ENCODE data around the gene NKD2. TPM values are rescaled to one million over a fixed set of nuclear protein-coding genes. Genes with fewer than 3 reads are reported as not detected.
"Not testable (repeated sequence)": the region's sequence is repeated elsewhere in the genome, so short reads cannot be mapped to it uniquely, and the experiment has no call there.

NKD2 gene, protein sequence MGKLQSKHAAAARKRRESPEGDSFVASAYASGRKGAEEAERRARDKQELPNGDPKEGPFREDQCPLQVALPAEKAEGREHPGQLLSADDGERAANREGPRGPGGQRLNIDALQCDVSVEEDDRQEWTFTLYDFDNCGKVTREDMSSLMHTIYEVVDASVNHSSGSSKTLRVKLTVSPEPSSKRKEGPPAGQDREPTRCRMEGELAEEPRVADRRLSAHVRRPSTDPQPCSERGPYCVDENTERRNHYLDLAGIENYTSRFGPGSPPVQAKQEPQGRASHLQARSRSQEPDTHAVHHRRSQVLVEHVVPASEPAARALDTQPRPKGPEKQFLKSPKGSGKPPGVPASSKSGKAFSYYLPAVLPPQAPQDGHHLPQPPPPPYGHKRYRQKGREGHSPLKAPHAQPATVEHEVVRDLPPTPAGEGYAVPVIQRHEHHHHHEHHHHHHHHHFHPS
- under 0.01 TPM for total RNA-seq

DNA sequence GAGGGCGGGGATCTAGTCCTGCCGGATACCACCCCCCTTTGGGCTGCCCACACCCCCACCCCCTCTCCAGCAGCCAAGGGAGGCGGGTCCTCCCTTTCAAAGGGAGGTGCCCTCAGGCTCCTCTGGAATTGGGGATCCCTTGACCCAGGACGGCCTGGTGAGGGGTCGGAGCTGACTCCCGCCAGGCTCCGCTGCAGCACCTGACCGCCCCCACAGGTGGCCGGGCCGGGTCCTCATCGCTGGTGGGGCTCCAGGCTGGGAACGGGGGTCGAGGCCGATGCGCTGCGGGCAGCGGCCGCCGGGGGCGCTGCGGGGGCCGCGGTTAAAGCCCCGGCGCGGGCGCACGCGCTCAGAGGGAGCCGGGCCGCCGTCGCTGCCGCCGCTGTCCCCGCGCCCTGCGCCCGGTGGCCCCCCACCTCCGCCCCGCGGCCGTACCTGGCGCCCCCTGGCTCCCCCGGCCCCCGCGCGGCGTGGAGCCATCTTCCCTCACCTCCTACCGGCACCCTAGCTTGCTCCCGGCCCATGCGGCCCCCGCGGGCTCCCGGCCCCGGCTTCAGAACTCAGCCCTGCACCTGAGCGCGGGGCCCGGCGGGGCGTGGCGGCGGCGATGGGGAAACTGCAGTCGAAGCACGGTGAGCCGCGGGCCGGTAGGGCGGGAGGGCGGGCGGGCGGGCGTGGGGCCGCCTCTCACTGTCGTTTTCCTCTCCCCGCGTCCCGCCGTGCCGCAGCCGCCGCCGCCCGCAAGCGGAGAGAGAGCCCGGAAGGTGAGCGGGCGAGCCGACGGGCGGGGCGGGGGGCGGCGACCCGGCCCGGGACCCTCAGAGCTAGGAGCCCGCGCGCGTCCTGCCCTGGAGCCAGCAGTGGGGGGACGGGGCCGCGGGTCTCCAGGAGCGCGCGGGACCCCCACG is at the start of gene NKD2:
Gene NKD2, plus strand, starts transcription at position 352 of the 908 bp plus-strand sequence. Its CDS starts 256 bp downstream, at position 608.
- peak in 2 of 3 donors; percentile 25 to 50 for DNase-seq (ENCODE audit: low read depth in 2 of 3, low spot score in 2 of 3)

DNA sequence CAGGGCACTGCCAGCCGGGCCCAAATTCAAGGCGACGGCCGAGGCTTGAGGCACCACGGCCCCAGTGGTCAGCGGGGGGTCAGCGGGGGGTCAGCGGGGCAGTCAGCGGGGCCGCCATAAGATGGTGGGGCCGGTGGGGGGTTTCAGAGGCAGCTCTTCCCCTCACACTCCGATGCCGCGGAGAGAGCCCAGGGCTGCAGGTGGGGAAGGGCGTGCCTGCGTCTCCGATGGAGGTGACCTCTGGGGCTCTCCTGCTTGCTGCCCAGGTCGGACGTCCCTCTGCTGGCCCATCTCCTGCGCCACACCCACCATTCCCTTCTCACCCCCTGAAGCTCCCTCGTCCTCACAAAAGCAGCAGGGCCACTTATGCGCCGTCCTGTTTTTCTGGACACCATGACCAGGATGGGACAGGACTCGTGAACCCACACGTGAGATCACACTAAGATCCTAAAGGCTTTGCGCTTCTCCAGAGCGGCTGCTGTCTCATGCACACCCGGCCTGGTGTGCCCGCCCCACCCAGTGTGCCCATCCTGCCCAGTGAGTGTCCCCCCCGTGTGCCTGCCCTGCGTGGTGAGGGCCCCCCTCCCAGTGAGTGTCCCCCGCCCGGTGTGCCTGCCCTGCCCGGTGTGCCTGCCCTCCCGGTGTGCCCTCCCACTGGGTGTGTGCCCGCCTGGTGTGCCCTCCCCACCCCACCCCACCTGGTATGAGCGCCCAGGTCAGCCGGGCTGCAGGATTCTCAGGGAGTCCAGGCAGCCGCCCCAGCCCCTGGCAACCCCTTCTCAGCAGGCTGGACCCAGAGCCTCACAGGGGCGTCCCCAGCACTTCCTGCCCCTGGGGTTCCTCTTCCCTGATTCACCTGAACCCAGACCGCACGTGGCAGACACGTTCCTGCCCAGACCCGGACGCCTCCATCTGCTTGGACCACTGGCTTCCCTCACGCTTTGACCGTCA is 48.7 kb upstream of the NKD2 start:
- DNase-seq (ENCODE audit: low read depth in 2 of 3, low spot score in 2 of 3): no peak

DNA sequence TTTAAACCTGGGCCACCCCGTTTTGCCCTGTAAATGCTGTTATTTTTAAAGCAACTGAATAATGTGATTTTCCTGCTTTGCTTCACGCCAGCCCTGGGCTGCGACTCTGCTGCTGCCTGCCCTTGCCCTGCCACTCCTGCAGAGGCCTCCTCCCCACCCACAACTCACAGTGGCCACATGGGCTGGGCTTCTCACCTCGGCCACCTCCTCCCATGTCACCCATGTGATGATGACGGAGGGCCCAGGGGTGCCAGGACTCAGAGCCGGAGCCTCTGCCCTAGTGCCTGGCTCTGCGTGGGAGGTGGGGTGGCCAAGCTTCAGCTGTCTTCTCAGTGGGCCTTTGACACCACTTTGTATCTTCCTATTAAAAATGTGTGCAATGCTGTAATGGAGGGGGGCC is 48.1 kb upstream of the NKD2 start:
- no peak for DNase-seq (ENCODE audit: low read depth in 2 of 3, low spot score in 2 of 3)

DNA sequence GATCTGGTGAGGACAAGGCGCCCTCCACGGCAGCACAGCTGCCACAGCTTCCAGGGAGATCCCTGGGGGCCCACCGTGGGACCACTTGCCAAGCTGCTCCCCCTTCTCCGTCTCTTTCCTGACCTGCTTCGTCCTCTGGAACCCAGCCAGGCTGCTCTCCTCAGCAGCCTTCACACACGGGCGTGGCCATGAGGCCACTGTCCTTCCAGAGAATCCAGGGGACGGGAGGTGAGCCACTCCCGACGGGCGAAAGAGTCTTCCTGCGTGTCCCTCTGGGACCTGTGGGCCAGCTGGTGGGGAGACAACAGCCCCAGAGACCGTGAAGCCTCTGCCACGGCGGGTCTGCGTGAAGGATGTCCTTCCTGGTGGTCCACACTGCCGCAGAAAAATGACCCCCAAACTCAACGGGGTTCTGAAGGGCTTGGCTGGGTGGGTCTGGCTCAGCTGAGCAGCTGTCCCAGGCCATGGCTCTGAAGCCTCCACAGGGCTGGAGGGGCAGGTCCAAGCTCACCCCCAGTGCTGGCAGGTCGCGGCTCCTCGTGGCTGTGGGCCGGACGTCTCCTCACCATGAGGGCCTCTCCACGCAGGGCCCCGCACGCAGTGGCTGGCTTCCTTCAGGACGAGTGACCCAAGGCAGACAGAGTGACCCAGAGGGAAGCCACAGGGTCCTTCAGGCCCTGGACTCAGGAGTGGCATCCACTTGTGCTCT is 47.4 kb upstream of the NKD2 start:
- DNase-seq (ENCODE audit: low read depth in 2 of 3, low spot score in 2 of 3): no peak

DNA sequence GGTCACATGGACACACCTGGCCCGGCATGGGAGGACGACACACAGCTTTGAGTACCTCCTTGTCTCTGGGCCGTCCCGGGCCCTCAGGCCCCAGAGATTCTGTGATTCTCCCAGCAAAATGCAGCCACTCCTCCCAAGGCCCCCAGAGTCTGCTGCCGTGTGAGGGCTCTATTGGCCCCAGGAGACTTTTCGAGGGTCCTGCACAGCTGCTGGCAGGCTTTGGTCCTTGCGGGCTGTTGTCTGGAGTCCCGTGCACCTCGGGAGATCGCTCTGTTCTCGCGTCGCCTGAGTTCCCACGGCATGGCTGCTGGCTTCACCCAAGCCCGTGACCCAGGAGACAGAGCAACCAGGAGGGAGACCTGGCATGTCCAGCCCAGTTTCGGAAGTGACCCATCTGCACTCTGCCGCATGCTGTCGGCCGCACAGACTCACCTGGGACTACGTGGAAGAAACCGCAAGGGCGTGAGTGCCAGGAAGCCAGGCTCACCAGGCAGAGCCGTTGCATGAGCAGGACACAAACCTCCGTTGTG is 46.8 kb upstream of the NKD2 start:
- no peak for DNase-seq (ENCODE audit: low read depth in 2 of 3, low spot score in 2 of 3)

DNA sequence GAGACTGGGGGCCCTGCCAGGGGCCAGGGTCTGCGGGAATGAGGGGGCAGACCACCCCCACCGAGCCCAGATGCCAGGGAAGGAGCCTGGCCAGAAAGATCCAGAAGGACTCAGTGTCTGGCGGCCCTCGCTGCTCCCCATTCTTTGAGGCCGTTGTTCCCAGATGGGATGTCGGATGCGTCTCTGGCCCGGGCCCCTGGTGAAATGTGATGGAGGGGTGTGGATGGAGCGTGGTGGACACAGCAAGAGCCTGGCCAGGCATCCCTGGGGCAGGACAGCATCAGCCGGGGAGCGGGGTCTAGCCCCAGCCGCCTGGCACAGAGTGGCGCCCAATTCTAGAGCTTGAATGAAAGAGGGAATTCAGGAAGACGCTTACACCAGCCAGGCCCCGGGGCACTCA is 46.2 kb upstream of the NKD2 start:
- DNase-seq (ENCODE audit: low read depth in 2 of 3, low spot score in 2 of 3): no peak

DNA sequence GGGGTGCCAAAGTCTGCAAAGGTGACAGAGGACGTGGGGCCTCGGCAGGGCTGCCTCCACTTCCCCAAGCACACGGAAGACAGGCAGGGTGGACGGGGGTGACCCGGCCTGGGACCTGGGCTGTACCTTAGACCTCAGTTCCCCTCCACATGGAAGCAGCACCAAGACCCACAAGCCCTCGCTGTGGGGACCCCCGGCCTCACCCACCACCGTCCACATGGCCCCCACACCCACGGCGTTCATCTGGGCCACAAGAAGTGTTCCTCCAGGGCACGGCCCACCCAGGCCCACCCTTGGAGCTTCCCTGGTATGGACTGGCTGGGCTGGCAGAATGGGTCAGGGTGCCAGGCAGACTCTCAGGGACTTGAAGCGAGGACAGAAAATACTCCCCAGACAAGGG is 45.8 kb upstream of the NKD2 start:
- no peak for DNase-seq (ENCODE audit: low read depth in 2 of 3, low spot score in 2 of 3)

DNA sequence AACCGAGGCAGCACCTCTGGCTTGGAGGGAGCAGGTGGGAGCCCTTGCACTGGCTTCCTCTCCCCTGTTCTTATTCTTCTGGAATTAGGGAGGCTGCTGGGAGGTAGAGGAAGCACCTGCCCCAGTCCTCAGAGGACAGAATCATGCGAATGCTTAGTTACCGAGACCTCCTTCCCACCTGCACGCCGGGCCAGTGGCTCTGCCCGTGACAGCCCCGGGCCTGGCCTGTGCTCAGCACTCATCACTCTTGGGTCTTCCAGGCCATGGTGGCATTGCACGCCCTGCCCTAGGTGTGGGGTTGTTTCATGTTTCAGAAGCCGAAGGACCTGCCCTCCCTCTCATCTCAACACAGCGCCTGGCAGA is 45.3 kb upstream of the NKD2 start:
- DNase-seq (ENCODE audit: low read depth in 2 of 3, low spot score in 2 of 3): no peak

DNA sequence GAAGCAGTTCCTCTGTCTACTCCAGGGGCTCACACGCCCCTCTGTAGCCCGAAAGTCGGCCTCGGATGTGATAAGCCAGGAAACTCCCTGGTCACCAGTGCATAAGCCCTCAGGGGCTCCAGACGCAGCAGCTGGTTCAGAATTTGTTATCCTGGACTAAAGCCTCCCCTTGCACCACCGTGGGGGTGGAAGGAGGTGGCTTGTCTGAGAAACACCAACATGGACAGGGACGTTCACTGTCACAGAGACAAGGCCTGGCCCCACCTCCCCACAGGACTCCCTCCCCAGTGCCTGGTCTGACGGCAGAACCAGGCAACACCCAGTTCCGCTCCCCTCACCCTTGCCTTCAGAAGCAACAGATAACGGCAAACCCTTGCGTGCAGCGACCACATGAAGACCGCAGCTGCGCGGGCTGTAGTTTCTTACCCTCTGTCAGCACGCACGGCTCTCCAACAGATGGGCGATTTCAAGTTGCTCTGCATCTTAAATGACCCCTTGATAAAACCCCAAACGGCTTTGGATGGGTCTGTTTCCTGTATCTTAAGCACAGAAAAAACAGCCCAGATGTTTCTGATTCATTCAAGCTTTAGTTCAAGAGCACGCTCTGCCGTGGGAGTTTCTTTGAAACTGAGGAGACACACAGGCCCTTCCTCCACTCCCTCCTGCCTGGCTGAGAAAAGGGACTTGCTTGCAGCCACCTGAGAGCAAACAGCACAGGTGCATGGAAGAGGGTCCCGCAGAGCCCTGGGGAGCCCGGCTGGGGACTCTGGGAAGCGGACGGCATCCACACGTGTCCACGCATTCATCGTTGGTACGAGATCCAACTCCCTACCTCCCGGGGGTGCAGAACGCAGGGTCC is 44.7 kb upstream of the NKD2 start:
- DNase-seq (ENCODE audit: low read depth in 2 of 3, low spot score in 2 of 3): peak in 2 of 3 donors; percentile 12 to 35

DNA sequence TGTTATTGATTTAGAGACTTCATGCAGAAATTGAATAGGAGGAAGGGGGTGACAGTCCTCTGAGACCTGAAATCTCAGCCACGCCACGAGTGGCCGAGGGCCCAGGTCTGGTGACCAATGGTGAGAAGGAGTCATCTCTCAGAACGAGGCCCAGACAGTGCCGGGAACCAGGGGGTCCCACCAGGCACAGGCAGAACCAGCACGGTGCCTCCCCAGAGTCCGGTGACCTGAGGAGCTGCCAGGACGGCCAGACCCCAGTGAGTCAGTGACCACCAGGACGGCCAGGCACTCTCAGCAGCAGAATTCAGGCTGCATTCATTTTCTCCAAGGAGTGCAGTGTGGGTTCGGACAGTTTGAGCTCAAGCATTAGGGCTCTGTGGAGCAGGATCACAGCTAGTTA is 43.8 kb upstream of the NKD2 start:
- no peak for DNase-seq (ENCODE audit: low read depth in 2 of 3, low spot score in 2 of 3)

DNA sequence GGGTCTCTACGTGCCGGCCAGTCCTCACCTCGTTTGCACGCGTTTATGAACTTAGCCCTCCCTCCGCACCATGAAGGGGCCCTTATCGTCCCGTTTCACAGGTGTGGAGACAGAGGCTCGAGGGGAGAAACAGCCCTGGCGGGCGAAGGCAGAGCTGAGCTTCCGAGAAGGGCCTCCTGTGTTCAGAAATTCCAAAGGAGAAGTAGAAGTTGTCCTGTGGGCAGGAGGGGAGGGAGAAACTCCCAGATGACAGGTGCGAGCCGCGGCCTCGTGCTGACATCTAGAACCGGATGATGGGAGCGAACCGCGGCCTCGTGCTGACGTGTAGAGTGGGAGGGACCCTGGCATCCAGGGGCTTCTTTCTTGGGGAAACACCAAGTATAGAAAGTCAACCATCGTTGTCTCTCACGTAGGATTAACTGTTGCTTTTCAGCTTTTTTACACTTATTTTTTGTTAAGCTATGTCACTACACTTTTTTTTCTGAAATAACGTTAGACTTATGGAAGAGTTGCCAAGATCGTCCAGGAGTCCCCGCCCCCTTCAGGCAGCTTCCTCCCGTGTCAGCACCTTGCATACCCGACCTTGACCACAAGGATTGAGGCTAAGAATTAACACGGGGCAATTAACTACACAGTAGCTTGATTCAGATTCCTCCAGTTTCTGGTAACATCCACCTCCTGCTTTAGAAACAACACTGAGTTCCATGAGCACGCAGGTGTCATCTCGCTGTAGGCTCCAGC is 42.8 kb upstream of the NKD2 start:
- no peak for DNase-seq (ENCODE audit: low read depth in 2 of 3, low spot score in 2 of 3)

DNA sequence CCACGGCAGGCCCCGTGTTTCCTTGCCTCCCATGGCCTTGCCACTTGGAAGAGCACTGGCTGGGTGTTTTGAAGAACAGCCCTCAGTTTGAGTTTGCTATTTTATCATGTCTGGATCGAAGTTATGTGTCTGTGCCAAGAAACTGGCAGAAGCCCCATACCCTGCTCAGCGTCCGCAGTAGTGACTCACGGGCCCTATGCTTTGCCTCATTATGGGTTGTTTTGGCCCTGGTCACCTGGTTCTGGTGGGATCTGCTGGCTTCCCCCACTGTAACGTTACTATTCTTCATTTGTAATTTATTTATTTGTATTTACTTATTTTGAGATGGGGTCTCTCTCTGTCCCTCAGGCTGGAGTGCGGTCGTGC is 42.3 kb upstream of the NKD2 start:
- no peak for DNase-seq (ENCODE audit: low read depth in 2 of 3, low spot score in 2 of 3)

DNA sequence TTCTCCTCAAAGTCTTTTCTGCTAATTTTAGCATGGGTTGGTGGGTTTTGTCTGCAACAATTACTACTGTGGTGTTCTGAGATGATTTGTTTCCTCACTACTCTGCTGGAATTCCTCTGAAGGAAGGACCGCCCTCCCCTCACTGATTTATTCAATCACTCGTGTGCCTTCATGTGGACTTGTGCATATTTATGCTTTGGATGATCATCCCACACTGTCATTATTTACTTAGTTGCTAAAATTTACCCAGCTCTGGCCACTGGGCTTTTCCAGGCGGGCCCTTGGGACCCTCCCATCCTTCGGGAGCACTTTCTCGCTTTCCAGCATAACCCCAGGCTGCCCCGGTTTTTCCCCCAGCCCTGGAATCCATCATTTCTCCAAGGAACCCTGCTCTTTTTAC is 41.7 kb upstream of the NKD2 start:
- no peak for DNase-seq (ENCODE audit: low read depth in 2 of 3, low spot score in 2 of 3)

DNA sequence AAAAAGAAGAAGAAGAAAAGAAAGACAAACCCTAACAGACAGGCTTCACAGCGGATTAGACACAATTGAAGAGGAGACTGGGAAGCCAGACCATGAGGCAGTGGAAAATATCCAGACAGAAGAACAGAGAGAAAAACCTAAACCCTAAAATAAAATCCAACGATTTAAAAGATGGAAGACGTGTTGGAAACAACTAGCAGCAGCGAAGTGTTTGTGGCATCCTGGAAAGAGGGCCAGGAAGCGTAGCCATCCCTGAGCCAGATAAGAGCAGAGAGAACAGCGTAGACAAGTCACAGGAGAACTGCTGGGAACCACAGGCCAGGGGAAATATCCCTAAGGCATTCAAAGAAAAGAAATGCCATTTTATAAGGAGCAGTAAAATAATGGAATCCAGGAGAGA is 39.7 kb upstream of the NKD2 start:
- DNase-seq (ENCODE audit: low read depth in 2 of 3, low spot score in 2 of 3): no peak

DNA sequence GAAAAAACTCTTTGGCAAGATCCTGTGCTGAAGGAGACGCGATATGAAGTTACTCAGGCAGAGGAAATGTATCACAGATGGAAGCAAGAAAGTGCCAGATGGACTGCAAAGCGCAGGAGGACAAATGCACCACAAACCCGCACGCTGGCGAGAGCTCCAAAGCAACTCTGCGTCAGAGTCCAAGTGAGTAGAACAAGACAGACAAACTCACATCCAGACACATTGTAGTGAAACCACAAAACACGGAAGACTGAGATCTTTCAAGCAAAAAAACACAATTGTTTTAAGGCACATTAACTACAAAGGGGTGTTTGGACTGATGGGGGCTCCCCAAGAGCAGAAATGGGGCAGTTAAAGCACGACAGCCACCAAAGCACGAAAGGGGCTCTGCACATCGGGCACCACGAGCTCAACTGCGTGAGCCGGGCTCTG is 39.2 kb upstream of the NKD2 start:
- no peak for DNase-seq (ENCODE audit: low read depth in 2 of 3, low spot score in 2 of 3)

DNA sequence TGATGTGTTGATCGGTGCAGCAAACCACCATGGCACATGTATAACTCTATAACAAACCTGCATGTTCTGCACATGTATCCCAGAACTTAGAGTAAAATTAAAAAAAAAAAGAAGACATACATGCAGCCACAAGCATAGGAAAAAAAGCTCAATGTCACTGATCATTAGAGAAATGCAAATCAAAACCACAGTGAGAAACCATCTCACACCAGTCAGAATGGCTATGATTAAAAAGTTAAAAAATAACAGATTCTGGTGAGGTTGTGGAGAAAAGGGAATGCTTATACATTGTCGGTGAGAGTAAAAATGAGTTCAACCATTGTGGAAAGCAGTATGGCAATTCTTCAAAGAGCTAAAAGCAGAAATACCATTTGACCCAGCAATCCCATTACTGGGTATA is 36.0 kb upstream of the NKD2 start:
- DNase-seq (ENCODE audit: low read depth in 2 of 3, low spot score in 2 of 3): not testable (repeated sequence)

DNA sequence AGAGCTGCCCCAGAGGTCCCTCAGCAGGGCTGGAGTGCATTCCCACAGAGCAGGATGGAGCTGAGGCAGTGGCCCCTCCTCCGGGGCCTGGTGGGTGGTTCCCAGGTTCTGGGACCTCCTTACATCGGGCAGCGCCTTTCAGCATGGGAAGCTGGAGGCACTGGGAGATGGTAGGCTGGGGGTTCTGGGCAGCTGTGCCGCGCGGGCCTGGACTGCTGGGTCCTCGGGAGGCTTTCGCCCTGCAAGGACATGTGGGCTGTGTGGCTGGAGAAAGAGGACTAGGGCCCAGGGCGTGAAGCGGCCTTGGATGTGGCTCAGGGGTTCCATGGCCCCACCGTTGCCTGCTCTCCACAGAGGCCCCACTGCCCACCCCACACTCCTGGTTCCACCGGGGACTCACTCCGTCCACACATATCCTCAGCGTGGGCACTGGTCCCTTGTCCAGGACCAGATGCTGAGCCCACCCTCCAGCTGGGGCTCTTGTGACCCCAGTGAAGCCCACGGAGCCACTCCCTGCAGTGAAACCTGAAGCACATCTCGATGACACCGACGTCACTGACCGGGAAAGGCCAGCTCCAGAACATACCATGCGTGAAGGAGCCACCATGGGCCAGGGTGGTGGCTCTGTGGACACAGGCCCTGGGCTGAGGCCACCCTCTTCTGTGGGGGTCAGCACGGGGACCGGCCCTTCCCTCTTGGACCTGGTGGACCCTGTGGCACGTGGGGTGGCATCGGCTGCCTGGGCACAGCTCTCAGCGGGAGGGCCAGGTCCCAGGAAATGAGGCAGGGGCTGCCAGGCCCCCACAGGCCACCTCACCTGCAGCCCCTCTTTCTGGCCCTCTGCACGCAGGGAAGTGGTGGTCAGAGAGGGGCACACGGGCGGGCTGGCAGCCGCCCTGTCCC is 31.5 kb upstream of the NKD2 start:
- DNase-seq (ENCODE audit: low read depth in 2 of 3, low spot score in 2 of 3): no peak
